NB4 (cell line): ENCODE results near the gene TAGLN3.

Experiments used
- CTCF ChIP-seq: IDR thresholded peaks from one replicate; pipeline ENCODE4 v1.5.1; 2012; ENCODE audit warnings: low read depth, low read length
- POLR2A ChIP-seq: IDR thresholded peaks from 2 replicates; pipeline ENCODE4 v1.6.1; 2011; ENCODE audit warnings: mild to moderate bottlenecking; ENCODE audit not compliant: insufficient read length; ENCODE audit errors: extremely low read depth

GRCh38 chr3:111978583-111979433 is 19.9 kb upstream of the TAGLN3 start, which contains the start of gene ABHD10:
- TF ChIP-seq CTCF (no peak), POLR2A (peak; percentile 96)
